GM12878 (cell line): Measurements from ENCODE around the gene RNF220. TPM values are rescaled to one million over a fixed set of nuclear protein-coding genes. Genes with fewer than 3 reads are reported as not detected.

Experiments
- ATAC-seq: fragments of 200-7000 bp; cut with Tn5 transposase; 3 replicates; pipeline ENCODE4 v1.9.1; 2020; ENCODE audit warnings: mild to moderate bottlenecking, moderate library complexity
- BruUV-seq: library from RNA; stranded (reverse); fragments of 400-500 nt; replicated peaks from 2 replicates; lab custom pipeline; 2021; lab: Mats Ljungman, UMichigan
- CTCF ChIA-PET: fragments of 300-600 bp; sonication (Branson Sonifier 250); formaldehyde crosslinking; extraction: SDS; loops from one replicate; lab custom pipeline; 2021; ENCODE audit warnings: inconsistent platforms; lab: Yijun Ruan, JAX
- POLR2A ChIA-PET: fragments of 350-600 bp; formaldehyde crosslinking; extraction: SDS; loops from one replicate; lab custom pipeline; 2021; ENCODE audit warnings: inconsistent platforms; lab: Charles Lee
- RAD21 ChIA-PET: fragments of 300-600 bp; sonication (Branson Sonifier 250); formaldehyde crosslinking; loops from one replicate; lab custom pipeline; 2023; ENCODE audit warnings: antibody characterized with exemption; ENCODE audit not compliant: unreplicated experiment; lab: Charles Lee
- SMC1A ChIA-PET: fragments of 300-600 bp; sonication (Branson Sonifier 250); formaldehyde crosslinking; loops from one replicate; lab custom pipeline; 2023; ENCODE audit not compliant: unreplicated experiment, uncharacterized antibody; lab: Charles Lee
- DNase-seq: peaks from one replicate; pipeline ENCODE4 v3.0.0-alpha.2; 2011; ENCODE audit warnings: low read depth, low spot score
- FAIRE-seq: peaks from 3 replicates; lab custom pipeline; 2011; peaks lifted over from hg19 to GRCh38; lab: Jason Lieb, UNC
- H2AFZ ChIP-seq: 2 replicates; pipeline ENCODE4 v1.6.0; 2011; ENCODE audit warnings: low read depth, low read length, control low read depth; ENCODE audit not compliant: control insufficient read depth
- H3K27ac ChIP-seq: 2 replicates; pipeline ENCODE4 v1.5.1; 2011; ENCODE audit warnings: control low read depth; ENCODE audit not compliant: control insufficient read depth, insufficient read depth
- H3K27me3 ChIP-seq, 2 experiments: replicated peaks in 1 of 2; 2 replicates each; pipeline versions ENCODE4 v1.6.0 to v1.6.1; 2011; ENCODE audit warnings: low read length in 1 of 2; ENCODE audit not compliant: control insufficient read depth in 2 of 2, insufficient read depth in 2 of 2
- H3K36me3 ChIP-seq, 2 experiments: 2 replicates each; pipeline ENCODE4 v1.5.1; 2011; ENCODE audit warnings: low read length in 1 of 2; ENCODE audit not compliant: control insufficient read depth in 2 of 2, insufficient read depth in 2 of 2
- H3K4me1 ChIP-seq: 2 replicates; pipeline ENCODE4 v1.6.1; 2011; ENCODE audit warnings: mild to moderate bottlenecking, low read length, moderate library complexity, mixed read lengths; ENCODE audit not compliant: control insufficient read depth, insufficient read depth
- H3K4me2 ChIP-seq: 2 replicates; pipeline ENCODE4 v1.6.0; 2011; ENCODE audit warnings: control low read depth; ENCODE audit not compliant: control insufficient read depth, insufficient read depth
- H3K4me3 ChIP-seq: fragments of 200-600 bp; sonication (generic); 2 replicates; pipeline ENCODE4 v1.5.1; 2016
- H3K79me2 ChIP-seq: 2 replicates; pipeline ENCODE4 v1.6.0; 2011; ENCODE audit warnings: low read length; ENCODE audit not compliant: control insufficient read depth, insufficient read depth
- H3K9ac ChIP-seq: 2 replicates; pipeline ENCODE4 v1.8.0; 2011; ENCODE audit warnings: low read length, control low read depth, mixed read lengths; ENCODE audit not compliant: control insufficient read depth, insufficient read depth
- H3K9me3 ChIP-seq: replicated peaks from 3 replicates; pipeline ENCODE4 v1.5.1; 2011; ENCODE audit warnings: mild to moderate bottlenecking, low read length; ENCODE audit not compliant: control insufficient read depth, insufficient read depth
- H4K20me1 ChIP-seq: 2 replicates; pipeline ENCODE4 v1.6.0; 2011; ENCODE audit not compliant: control insufficient read depth, insufficient read depth
- BCL3 ChIP-seq: IDR thresholded peaks from 2 replicates; pipeline ENCODE4 v1.6.1; 2011; ENCODE audit warnings: borderline replicate concordance, low read depth, mild to moderate bottlenecking, moderate library complexity, low read length; ENCODE audit not compliant: insufficient read depth, poor library complexity, severe bottlenecking
- CREM ChIP-seq: IDR thresholded peaks from 2 replicates; pipeline ENCODE4 v1.6.1; 2014; ENCODE audit warnings: antibody characterized with exemption, low read depth
- CTCF ChIP-seq, 3 experiments: IDR thresholded peaks in 2 of 3; conservative IDR thresholded peaks in 1 of 3; 2 replicates each; pipeline ENCODE4 v1.5.1; 2011; ENCODE audit warnings: low read depth in 3 of 3, low read length in 3 of 3, mild to moderate bottlenecking in 3 of 3, control low read depth in 2 of 3, moderate library complexity in 2 of 3, inconsistent platforms in 1 of 3, mixed read lengths in 1 of 3; ENCODE audit not compliant: control insufficient read depth in 2 of 3, insufficient read depth in 1 of 3; ENCODE audit errors: extremely low read depth in 1 of 3
- EZH2 ChIP-seq: IDR thresholded peaks from 2 replicates; pipeline ENCODE4 v1.6.1; 2012; ENCODE audit warnings: low read depth, mild to moderate bottlenecking, control low read depth, inconsistent platforms, low read length, borderline replicate concordance; ENCODE audit not compliant: control insufficient read depth
- IRF3 ChIP-seq: fragments of 450-650 bp; IDR thresholded peaks from 2 replicates; pipeline ENCODE4 v1.6.1; 2014; ENCODE audit warnings: mild to moderate bottlenecking
- NRF1 ChIP-seq: conservative IDR thresholded peaks from 2 replicates; pipeline ENCODE4 v1.6.1; 2011; ENCODE audit warnings: mild to moderate bottlenecking, low read depth, low read length, improper control_type of control experiment
- SUPT20H ChIP-seq: IDR thresholded peaks from 2 replicates; pipeline ENCODE4 v1.6.1; 2011; ENCODE audit warnings: low read depth, mild to moderate bottlenecking, low read length, moderate library complexity, borderline replicate concordance; ENCODE audit not compliant: control insufficient read depth
- ZNF622 ChIP-seq: fragments of 450-650 bp; IDR thresholded peaks from 2 replicates; pipeline ENCODE4 v1.6.1; 2017; ENCODE audit warnings: mild to moderate bottlenecking, inconsistent platforms
- WGBS: methylation state at CpG from one replicate; pipeline ENCODE4 v1.1.6; 2016; ENCODE audit warnings: low lambda C conversion rate; ENCODE audit not compliant: insufficient replicate concordance, insufficient coverage; ENCODE audit errors: missing lambda C conversion rate; 5-methylcytosine and 5-hydroxymethylcytosine counted together
- in situ Hi-C: fragments of 300-500 bp; cut with MboI; formaldehyde crosslinking; loops from 9 replicates; pipeline ENCODE4 v1.14.3; 2018; ENCODE audit warnings: mixed read lengths
- intact Hi-C: fragments of 100-400 bp; cut with micrococcal nuclease; formaldehyde crosslinking; loops from one replicate; pipeline ENCODE4 v1.14.2; 2022; ENCODE audit not compliant: unreplicated experiment
- polyA plus RNA-seq, 11 experiments: library from polyadenylated mRNA; depleted of rRNA in 4 of 11; unstranded in 6 of 11; stranded (reverse) in 5 of 11; fragments of >200 nt; fragmentation: Nextera tagmentation in 4 of 11; fragmentation: Illumina TruSeq in 1 of 11; extraction: Ambion mirVana in 4 of 11; extraction: Trizol in 1 of 11; gene quantifications; 1 replicate in 1 of 11; 2 replicates in 10 of 11; pipeline versions ENCODE4 v1.2.1 to v1.2.3, GENCODE V29; 2011 to 2016; ENCODE audit warnings: inconsistent platforms in 2 of 11, missing spikeins in 2 of 11, low read depth in 1 of 11
- total RNA-seq, 4 experiments: library from RNA; depleted of rRNA in 3 of 4; stranded (reverse); fragments of >200 nt in 3 of 4; fragmentation: Illumina TruSeq in 1 of 4; extraction: Trizol in 1 of 4; gene quantifications; 2 replicates each; pipeline versions ENCODE4 v1.2.1 to v1.2.3, GENCODE V29; 2013 to 2021
- TF ChIP-seq, protein P1 (sequence below): IDR thresholded peaks from 2 replicates; pipeline ENCODE4 v1.6.1; 2012; ENCODE audit warnings: low read length, inconsistent platforms
- TF ChIP-seq, protein P2 (sequence below): IDR thresholded peaks from 2 replicates; pipeline ENCODE4 v1.6.1; 2012; ENCODE audit warnings: improper control_type of control experiment, low read depth, low read length; ENCODE audit not compliant: insufficient replicate concordance

Gene RNF220
- total and polyA plus RNA-seq, 10 of the 15 experiments (the other 5 are each of a cell fraction or from before 2014, with no cell fraction given) = 4.6 to 84.1 (median 53.7) TPM

- Histone ChIP-seq H3K9me3 (no peaks in the 10 kb centered on the region), H3K27ac (no peak overlapping the region), H3K4me3 (no peak overlapping the region), H4K20me1 (no peaks in the 10 kb centered on the region), H3K27me3 (peaks cover 2 to 3% of the 10 kb centered on the region in 2 experiments; a peak in 3 of 4 replicates), H3K36me3 (no peaks in the 10 kb centered on the region), H2AFZ (no peak overlapping the region), H3K9ac (no peak overlapping the region), H3K79me2 (no peaks in the 10 kb centered on the region), H3K4me2 (no peak overlapping the region), H3K4me1 (no peaks in the 10 kb centered on the region)
- ChIA-PET CTCF (no interaction called here), SMC1A (no interaction called here), POLR2A (no interaction called here), RAD21 (interaction anchor here (1.4 kb wide), 1 partner anchor 169 kb away, joined by 3 read pairs; no protein-coding TSS in a partner anchor)
- no peak for ATAC-seq
- intact Hi-C loops (no loop called here), in situ Hi-C loops (no loop called here)
- no peak for DNase-seq
- no peak for FAIRE-seq
- BruUV-seq = no TSS peak
- 25% methylated on average over 11 of the region's 11 CpGs for WGBS
- no peak for TF ChIP-seq NRF1
- TF ChIP-seq CREM = no peak
- TF ChIP-seq EZH2 = no peak
- no peak for TF ChIP-seq IRF3
- no peak for TF ChIP-seq SUPT20H
- no peak for TF ChIP-seq CTCF (IDR thresholded peaks at IDR 0.05 in 2 of 3, conservative IDR thresholded peaks at IDR 0.05 in 1 of 3; ENCODE audit: control insufficient read depth in 2 of 3, extremely low read depth in 1 of 3, insufficient read depth in 1 of 3, low read depth in 3 of 3, low read length in 3 of 3)
- no peak for TF ChIP-seq BCL3
- TF ChIP-seq, protein P1, sequence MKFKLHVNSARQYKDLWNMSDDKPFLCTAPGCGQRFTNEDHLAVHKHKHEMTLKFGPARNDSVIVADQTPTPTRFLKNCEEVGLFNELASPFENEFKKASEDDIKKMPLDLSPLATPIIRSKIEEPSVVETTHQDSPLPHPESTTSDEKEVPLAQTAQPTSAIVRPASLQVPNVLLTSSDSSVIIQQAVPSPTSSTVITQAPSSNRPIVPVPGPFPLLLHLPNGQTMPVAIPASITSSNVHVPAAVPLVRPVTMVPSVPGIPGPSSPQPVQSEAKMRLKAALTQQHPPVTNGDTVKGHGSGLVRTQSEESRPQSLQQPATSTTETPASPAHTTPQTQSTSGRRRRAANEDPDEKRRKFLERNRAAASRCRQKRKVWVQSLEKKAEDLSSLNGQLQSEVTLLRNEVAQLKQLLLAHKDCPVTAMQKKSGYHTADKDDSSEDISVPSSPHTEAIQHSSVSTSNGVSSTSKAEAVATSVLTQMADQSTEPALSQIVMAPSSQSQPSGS = no peak
- no peak for TF ChIP-seq ZNF622
- TF ChIP-seq, protein P2, sequence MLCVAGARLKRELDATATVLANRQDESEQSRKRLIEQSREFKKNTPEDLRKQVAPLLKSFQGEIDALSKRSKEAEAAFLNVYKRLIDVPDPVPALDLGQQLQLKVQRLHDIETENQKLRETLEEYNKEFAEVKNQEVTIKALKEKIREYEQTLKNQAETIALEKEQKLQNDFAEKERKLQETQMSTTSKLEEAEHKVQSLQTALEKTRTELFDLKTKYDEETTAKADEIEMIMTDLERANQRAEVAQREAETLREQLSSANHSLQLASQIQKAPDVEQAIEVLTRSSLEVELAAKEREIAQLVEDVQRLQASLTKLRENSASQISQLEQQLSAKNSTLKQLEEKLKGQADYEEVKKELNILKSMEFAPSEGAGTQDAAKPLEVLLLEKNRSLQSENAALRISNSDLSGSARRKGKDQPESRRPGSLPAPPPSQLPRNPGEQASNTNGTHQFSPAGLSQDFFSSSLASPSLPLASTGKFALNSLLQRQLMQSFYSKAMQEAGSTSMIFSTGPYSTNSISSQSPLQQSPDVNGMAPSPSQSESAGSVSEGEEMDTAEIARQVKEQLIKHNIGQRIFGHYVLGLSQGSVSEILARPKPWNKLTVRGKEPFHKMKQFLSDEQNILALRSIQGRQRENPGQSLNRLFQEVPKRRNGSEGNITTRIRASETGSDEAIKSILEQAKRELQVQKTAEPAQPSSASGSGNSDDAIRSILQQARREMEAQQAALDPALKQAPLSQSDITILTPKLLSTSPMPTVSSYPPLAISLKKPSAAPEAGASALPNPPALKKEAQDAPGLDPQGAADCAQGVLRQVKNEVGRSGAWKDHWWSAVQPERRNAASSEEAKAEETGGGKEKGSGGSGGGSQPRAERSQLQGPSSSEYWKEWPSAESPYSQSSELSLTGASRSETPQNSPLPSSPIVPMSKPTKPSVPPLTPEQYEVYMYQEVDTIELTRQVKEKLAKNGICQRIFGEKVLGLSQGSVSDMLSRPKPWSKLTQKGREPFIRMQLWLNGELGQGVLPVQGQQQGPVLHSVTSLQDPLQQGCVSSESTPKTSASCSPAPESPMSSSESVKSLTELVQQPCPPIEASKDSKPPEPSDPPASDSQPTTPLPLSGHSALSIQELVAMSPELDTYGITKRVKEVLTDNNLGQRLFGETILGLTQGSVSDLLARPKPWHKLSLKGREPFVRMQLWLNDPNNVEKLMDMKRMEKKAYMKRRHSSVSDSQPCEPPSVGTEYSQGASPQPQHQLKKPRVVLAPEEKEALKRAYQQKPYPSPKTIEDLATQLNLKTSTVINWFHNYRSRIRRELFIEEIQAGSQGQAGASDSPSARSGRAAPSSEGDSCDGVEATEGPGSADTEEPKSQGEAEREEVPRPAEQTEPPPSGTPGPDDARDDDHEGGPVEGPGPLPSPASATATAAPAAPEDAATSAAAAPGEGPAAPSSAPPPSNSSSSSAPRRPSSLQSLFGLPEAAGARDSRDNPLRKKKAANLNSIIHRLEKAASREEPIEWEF = no peak
Observed at GRCh38 chr1:44484155-44484688, 79.2 kb downstream of the RNF220 start.
